ENCODE results near the gene MMAB. TPM values are rescaled to one million over a fixed set of nuclear protein-coding genes. Genes with fewer than 3 reads are reported as not detected.
"Not testable (repeated sequence)": the region's sequence is repeated elsewhere in the genome, so short reads cannot be mapped to it uniquely, and the experiment has no call there.

MMAB gene
- total RNA-seq, 1 experiment from 2014 or later, result 22.2 TPM

DNA sequence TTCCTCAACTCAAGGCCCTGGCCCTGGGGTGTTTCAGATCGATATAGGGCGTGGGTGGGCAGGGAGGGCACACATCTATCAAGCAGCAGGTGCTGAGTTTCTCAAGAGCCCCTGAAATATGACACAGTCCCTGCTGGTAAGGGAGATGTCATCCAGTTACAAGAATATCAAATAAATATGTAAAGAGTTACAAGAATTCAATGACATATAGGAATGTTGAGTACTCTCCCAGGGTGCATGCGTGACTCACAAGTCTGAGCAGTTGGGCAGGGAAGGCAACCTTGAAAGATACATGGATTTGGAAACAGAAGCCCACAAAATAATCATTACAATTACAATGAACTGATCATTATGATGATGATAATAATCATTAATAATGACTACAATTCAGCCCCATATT lies 35.5 kb upstream of the MMAB start:
- no peak for DNase-seq
- no peak overlapping the region for H3K4me3 ChIP-seq
- H3K4me1 ChIP-seq, result peaks cover 21% of the 10 kb centered on the region
- H3K27ac ChIP-seq, result no peak overlapping the region
- no peaks in the 10 kb centered on the region for H3K27me3 ChIP-seq
- H3K9me3 ChIP-seq (replicated peaks), result no peaks in the 10 kb centered on the region
- no peaks in the 10 kb centered on the region for H3K36me3 ChIP-seq

- H3K9me3 ChIP-seq (replicated peaks), result no peaks in the 10 kb centered on the region
- peak in 1 of 2 experiments; percentile 23 for DNase-seq
- peaks cover 21% of the 10 kb centered on the region for H3K4me1 ChIP-seq
- no peaks in the 10 kb centered on the region for H3K27me3 ChIP-seq
- no peak overlapping the region for H3K4me3 ChIP-seq
- no peak overlapping the region for H3K27ac ChIP-seq
- no peaks in the 10 kb centered on the region for H3K36me3 ChIP-seq
Observed at GRCh38 chr12:109608270-109608669, 35.0 kb upstream of the MMAB start.

GRCh38 chr12:109607618-109608017 lies 34.3 kb upstream of the MMAB start:
- no peak for DNase-seq
- H3K4me1 ChIP-seq, result peaks cover 21% of the 10 kb centered on the region
- no peaks in the 10 kb centered on the region for H3K9me3 ChIP-seq (replicated peaks)
- H3K27me3 ChIP-seq, result no peaks in the 10 kb centered on the region
- H3K36me3 ChIP-seq, result no peaks in the 10 kb centered on the region
- H3K4me3 ChIP-seq, result no peak overlapping the region
- no peak overlapping the region for H3K27ac ChIP-seq

DNA sequence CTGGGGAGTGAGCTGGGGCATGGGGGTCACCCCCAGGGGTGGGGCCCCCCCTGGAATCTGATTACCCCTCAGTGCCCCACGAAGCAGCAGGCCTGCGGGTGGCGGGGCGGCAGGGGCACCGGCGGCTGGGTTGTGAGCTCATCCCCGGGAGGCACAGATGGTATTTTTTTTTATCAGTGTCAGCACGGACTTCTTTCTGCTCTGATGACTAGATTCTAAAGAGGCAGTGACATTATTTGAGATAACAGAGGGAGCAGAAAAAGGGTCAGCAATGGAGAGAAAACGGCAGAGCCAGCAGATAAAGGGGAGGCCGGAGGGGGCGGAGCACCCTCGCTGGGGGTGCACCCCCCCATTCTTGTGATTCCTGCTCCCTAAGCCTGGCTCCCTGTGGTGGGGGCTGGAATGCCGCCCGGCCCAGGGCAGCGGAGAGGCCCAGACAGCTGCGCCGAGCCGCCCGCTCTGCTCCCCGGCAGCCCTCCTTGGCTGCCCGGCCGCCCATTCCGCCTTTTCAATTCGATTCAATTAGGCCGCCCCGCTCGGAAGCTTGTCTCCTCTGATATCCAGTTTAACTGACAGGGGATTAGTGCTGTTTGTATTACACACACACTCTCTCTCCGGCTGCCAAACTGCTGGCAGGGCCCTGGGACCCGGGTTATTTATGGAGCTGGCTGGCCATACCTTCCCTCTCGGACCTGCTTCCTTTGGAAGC lies 33.2 kb upstream of the MMAB start:
- peak; percentile 89 for DNase-seq
- peak overlapping the region; percentile 80 for H3K27ac ChIP-seq
- peaks cover 21% of the 10 kb centered on the region for H3K4me1 ChIP-seq
- H3K9me3 ChIP-seq (replicated peaks), result no peaks in the 10 kb centered on the region
- peak overlapping the region; percentile 41 for H3K4me3 ChIP-seq
- H3K36me3 ChIP-seq, result no peaks in the 10 kb centered on the region
- no peaks in the 10 kb centered on the region for H3K27me3 ChIP-seq

DNA sequence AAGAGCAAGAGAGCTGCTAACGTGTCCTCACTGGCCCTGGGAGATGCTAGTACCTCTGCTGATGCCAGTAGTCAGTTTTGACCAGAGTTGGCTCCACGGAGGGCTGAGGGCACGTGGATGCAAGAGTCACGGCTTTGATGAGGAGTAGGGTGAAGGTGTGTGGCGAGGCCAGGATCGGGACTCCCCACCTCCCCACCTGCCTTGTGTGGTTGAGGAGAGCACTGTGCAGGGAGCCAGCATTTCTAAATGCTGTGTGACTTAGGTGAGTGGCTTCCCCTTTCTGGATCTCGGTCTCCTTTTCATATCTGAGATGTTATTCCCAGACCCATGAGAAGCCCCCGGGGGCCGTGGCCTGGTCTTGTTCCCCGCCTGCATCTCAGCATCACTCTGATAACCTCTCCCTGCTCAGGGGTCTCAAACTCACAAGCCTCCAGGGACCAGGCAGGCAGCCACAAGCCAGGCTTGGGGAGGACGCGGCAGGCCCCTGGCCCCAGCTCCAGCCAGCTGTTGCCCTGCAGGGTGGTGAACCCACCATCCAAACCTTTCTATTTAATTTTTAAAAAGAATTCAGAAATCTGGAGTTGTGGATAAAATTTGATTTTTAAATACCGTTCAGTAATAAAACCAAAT lies 32.4 kb upstream of the MMAB start:
- peaks cover 21% of the 10 kb centered on the region for H3K4me1 ChIP-seq
- H3K4me3 ChIP-seq, result peak overlapping the region; percentile 41
- H3K27me3 ChIP-seq, result no peaks in the 10 kb centered on the region
- no peaks in the 10 kb centered on the region for H3K36me3 ChIP-seq
- no peaks in the 10 kb centered on the region for H3K9me3 ChIP-seq (replicated peaks)
- H3K27ac ChIP-seq, result peak overlapping the region; percentile 80
- peak; percentile 40 to 49 for DNase-seq

DNA sequence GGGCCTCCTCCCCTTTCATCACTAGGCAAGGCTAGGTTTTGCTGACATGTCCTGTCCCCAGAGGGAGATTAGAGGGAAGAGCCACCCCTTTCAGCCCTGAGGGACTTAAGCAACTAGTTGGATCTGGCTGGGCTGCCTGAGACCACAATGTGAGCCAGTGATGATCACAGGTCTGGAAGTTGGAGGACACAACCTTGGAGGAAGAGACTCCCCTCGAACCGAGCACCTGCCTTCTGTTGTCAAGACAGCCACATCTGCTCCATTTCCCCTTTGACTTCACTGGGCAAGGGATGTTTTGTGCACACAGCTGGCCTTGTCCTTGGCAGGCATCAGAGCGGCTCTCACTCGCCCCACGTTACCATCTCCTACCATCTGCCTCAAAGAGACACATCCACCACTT lies 31.7 kb upstream of the MMAB start:
- no peak overlapping the region for H3K4me3 ChIP-seq
- DNase-seq, result peak; percentile 83 to 91
- peak overlapping the region; percentile 80 for H3K27ac ChIP-seq
- H3K4me1 ChIP-seq, result peaks cover 21% of the 10 kb centered on the region
- H3K36me3 ChIP-seq, result no peaks in the 10 kb centered on the region
- no peaks in the 10 kb centered on the region for H3K27me3 ChIP-seq
- H3K9me3 ChIP-seq (replicated peaks), result no peaks in the 10 kb centered on the region

DNA sequence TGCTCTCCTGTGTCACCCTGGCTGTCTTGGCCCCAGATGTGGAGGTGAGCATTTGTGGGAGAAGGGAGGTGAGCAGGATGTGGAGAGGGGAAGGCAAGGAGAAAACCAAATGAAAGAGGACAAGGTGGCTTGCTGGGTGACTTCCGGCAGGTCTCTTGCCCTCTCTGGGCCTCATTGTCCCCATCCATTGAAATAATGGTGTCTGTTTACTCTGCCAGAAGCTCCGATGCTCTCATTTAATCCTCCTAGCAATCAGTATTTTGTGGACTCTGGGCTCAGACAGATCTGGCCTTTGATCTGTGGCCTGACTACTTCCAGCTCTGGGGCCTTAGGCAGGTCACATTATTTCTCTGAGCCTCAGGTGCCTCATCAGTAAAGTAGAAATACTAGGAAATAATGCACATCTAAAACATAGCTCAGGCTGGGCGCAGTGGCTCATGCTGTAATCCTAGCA lies 30.9 kb upstream of the MMAB start:
- no peaks in the 10 kb centered on the region for H3K27me3 ChIP-seq
- H3K27ac ChIP-seq, result no peak overlapping the region
- no peaks in the 10 kb centered on the region for H3K9me3 ChIP-seq (replicated peaks)
- H3K4me3 ChIP-seq, result no peak overlapping the region
- H3K36me3 ChIP-seq, result no peaks in the 10 kb centered on the region
- peaks cover 21% of the 10 kb centered on the region for H3K4me1 ChIP-seq
- DNase-seq, result no peak

- H3K36me3 ChIP-seq; DNase-seq; H3K4me3 ChIP-seq; H3K27ac ChIP-seq; H3K9me3 ChIP-seq (replicated peaks); H3K27me3 ChIP-seq: not testable (repeated sequence)
- H3K4me1 ChIP-seq, result peaks cover 24% of the 10 kb centered on the region
Observed at GRCh38 chr12:109602132-109602531, 28.8 kb upstream of the MMAB start.

DNA sequence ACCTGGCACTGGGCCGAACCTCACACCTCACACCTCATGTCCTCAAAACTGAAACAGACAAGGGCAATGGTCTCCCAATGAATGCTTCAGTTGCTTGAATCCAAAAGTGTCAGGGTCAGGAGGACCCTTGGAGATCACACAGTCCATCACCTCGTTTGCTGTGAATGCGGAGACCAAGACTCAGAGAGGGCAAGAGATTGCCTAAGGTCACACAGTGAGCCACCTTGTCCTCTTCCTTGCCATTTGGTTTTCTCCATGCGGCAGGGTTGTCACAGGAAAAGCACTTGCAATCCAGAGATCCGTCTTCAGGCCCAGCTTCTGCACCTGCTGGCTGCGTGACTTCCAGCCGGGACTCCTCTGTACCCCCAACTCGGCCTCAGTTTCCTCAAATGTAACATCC lies 28.3 kb upstream of the MMAB start:
- Histone ChIP-seq H3K36me3 (no peaks in the 10 kb centered on the region), H3K4me3 (no peak overlapping the region), H3K4me1 (peaks cover 22% of the 10 kb centered on the region), H3K27ac (no peak overlapping the region), H3K27me3 (no peaks in the 10 kb centered on the region), H3K9me3 (replicated peaks) (no peaks in the 10 kb centered on the region)
- no peak for DNase-seq

- Histone ChIP-seq H3K4me3 (no peak overlapping the region), H3K9me3 (replicated peaks) (no peaks in the 10 kb centered on the region), H3K27me3 (no peaks in the 10 kb centered on the region), H3K27ac (no peak overlapping the region), H3K4me1 (peaks cover 22% of the 10 kb centered on the region), H3K36me3 (no peaks in the 10 kb centered on the region)
- DNase-seq, result no peak
Observed at GRCh38 chr12:109600995-109601394, 27.7 kb upstream of the MMAB start.

GRCh38 chr12:109600481-109600880 lies 27.2 kb upstream of the MMAB start:
- Histone ChIP-seq H3K9me3 (replicated peaks) (no peaks in the 10 kb centered on the region), H3K4me1 (peaks cover 19% of the 10 kb centered on the region), H3K27me3 (no peaks in the 10 kb centered on the region), H3K4me3 (no peak overlapping the region), H3K27ac (no peak overlapping the region), H3K36me3 (no peaks in the 10 kb centered on the region)
- no peak for DNase-seq

GRCh38 chr12:109599087-109599486 lies 25.8 kb upstream of the MMAB start:
- Histone ChIP-seq H3K27me3 (no peaks in the 10 kb centered on the region), H3K4me1 (peaks cover 7% of the 10 kb centered on the region), H3K4me3 (no peak overlapping the region), H3K36me3 (no peaks in the 10 kb centered on the region), H3K9me3 (replicated peaks) (no peaks in the 10 kb centered on the region), H3K27ac (no peak overlapping the region)
- DNase-seq, result no peak

DNA sequence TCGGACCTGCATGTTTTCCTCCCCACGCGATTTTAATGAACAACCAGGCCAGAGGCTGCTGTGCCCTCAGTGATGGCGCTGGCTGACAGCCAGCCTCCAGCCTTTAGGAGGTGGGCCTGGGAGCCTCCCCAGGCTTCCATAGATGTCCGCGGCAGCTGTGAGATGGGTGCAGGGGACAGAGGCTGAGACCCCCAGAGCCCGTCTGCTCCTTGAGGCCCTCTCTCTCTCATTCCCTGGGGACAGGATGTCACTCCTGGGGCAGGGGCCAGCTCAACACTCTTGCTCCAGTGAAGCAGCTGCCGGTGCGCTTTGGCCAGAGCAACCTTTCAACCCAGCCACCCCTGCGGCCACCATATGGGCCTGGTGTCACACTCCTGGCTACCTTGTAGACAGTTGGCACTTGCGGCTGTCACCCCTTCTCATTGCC lies 25.1 kb upstream of the MMAB start:
- H3K27ac ChIP-seq, result no peak overlapping the region
- H3K27me3 ChIP-seq, result no peaks in the 10 kb centered on the region
- no peaks in the 10 kb centered on the region for H3K36me3 ChIP-seq
- no peak for DNase-seq
- H3K4me1 ChIP-seq, result peaks cover 7% of the 10 kb centered on the region
- H3K4me3 ChIP-seq, result no peak overlapping the region
- no peaks in the 10 kb centered on the region for H3K9me3 ChIP-seq (replicated peaks)

DNA sequence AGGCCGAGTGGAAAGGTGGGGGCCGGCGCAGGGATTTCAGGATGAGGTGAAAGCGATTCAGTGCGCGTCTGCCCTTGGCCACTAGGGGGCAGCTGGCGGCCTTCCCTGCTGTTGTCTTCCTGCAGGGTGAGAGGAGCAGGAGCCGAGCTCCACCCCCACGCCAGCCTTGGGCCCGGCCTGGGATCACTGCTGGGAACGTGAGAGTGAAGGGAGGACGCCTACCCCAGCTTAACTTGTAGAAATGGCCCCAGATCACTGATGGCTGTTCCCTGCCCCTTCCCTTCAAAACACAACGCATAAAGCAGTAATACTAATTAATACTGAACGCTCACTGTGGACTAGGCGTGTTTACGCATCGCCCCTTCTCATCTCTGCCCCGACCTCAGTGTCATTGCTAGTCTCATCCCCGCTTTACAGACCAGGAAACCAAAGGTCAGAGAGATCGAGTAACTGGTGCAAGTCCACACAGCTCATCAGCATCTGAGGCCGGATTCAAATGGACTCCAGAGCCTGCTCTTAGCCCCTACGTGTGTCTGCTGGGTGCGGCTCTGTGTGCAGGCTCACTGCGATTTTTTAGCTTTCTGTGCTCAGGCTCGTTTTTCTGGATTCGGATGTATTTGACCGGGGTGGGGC lies 24.6 kb upstream of the MMAB start:
- DNase-seq, result peak; percentile 85 to 88
- Histone ChIP-seq H3K27me3 (no peaks in the 10 kb centered on the region), H3K4me3 (no peak overlapping the region), H3K27ac (no peak overlapping the region), H3K9me3 (replicated peaks) (no peaks in the 10 kb centered on the region), H3K4me1 (peaks cover 7% of the 10 kb centered on the region), H3K36me3 (no peaks in the 10 kb centered on the region)

- H3K4me1 ChIP-seq, result peaks cover 7% of the 10 kb centered on the region
- no peak overlapping the region for H3K27ac ChIP-seq
- no peaks in the 10 kb centered on the region for H3K27me3 ChIP-seq
- H3K4me3 ChIP-seq, result no peak overlapping the region
- no peaks in the 10 kb centered on the region for H3K36me3 ChIP-seq
- no peak for DNase-seq
- H3K9me3 ChIP-seq (replicated peaks), result no peaks in the 10 kb centered on the region
Observed at GRCh38 chr12:109597414-109597794, 24.1 kb upstream of the MMAB start.

Data from SJCRH30 (cell line).